ENCODE data around the gene SLC12A9.
"Not testable (repeated sequence)": the region's sequence is repeated elsewhere in the genome, so short reads cannot be mapped to it uniquely, and the experiment has no call there.

SLC12A9 gene

GRCh38 chr7:100825751-100826513 lies 26.6 kb upstream of the SLC12A9 start:
- DNase-seq, result no peak

- DNase-seq, result no peak
These were observed 25.8 kb upstream of the SLC12A9 start for GRCh38 chr7:100826514-100827329.

- DNase-seq, result no peak
These were observed 24.9 kb upstream of the SLC12A9 start, which contains the start of gene EPHB4 for GRCh38 chr7:100827330-100828226. Gene EPHB4 (minus strand): TSS chr7:100827523. CDS start chr7:100827030, 493 bp downstream.

GRCh38 chr7:100829150-100829716 lies 23.3 kb upstream of the SLC12A9 start:
- DNase-seq, result no peak

DNA sequence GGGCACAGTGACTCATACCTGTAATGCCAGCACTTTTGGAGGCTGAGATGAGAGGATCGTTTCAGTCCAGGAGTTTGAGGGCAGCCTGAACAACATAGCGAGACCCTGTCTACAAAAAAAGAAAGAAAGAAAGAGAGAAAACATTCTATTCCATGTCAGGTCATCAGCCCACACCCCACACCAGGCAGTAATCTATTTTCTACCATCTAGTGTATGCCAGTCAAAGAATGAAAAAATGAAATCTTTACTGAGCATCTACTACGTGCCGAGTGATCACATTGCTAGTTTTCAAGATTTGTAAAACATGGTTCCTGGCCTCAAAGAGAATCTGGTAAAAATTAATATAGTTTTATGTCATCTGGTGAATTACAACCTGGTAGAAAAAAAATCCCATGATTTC lies 22.1 kb upstream of the SLC12A9 start:
- no peak for DNase-seq

GRCh38 chr7:100832281-100832633 lies 20.3 kb upstream of the SLC12A9 start:
- DNase-seq, result no peak

- peak; percentile 35 for DNase-seq
These were observed 16.4 kb upstream of the SLC12A9 start for GRCh38 chr7:100835903-100836811.

- DNase-seq, result no peak
These were observed 15.8 kb upstream of the SLC12A9 start for GRCh38 chr7:100836812-100837098.

DNA sequence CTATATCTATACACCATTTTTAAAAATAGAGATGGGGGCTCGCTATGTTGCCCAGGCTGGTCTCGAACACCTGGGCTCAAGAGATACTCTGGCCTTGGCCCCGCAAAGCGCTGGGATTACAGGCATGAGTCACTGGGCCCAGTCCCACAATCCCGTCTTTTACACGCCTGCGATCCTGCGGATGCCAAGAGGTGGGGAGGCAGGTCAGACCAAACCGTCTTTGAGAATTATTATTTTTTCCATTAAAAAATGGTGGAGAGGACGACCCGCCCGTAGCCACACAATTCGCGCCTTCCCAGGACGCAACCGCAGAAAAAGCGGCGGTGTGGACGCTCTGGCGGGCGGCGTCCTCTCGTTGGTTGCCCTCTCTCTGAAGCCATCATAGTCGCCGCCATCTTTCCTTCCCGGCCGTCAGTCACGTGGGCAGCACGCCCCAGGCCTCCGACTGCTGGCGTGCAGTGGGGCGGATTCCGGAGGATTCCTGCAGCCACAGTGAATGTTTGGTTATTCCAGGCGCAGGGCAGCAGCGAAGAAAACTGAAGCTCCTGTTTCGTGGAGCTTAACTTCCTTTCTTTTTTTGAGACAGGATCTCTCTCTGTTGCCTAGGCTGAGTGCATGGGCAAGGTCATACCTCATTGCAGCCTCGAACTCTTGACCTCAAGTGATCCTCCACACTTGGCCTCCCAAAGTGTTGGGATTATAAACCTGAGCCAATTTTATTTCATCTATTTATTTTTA lies 15.2 kb upstream of the SLC12A9 start:
- peak; percentile 57 for DNase-seq

GRCh38 chr7:100839361-100839760 lies 13.2 kb upstream of the SLC12A9 start:
- DNase-seq, result no peak

DNA sequence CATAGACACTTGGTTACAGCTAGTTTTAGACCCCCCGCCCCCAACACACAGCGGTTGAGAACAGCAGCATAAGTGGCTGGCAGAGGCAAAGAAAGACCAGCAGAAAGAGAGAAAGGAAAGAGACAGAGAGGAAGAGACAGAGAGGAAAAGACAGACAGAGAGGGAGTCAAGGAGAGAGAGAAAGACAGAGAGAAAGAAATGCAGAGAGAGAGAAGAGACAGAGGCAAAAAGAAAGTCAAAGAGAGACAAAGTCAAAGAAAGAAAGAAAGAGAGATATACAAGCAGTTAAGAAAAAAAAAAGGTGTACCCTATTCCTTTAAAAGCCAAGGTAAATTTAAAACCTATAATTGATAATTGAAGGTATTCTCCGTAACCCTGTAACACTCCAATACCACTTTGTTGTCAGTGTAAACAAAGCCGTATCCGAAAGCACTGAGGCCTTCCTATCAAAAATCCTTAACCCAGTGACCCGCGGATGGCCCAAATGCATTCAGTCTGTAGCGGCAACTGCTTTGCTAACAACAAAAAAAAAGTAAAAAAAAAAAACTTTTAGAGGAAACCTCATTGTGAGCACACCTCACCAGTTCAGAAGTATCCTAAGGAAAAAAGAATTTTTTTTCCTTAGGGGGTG lies 11.9 kb upstream of the SLC12A9 start:
- DNase-seq, result no peak

DNA sequence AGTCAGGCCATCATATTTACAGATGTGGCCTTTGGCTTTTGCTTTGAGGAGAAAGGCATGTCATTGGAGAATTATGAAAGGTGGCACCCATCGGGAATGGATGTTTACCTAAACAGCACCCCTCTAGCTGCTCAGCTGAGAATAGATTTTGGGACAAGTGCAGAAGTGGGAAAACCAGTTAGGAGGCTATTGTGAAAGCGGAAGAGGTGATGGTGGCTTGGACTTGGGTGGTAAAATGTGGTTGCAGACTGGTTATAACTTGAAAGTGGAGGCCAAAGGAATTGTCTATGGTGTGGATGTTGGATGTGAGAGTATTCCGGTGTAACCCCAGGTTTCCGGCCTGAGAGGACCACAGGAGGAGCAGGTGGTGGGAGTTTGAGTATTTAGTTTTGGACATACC lies 5.2 kb upstream of the SLC12A9 start:
- DNase-seq, result no peak

GRCh38 chr7:100854146-100854895 lies 1.8 kb downstream of the SLC12A9 start:
- DNase-seq, result no peak

GRCh38 chr7:100854899-100855298 lies 2.4 kb downstream of the SLC12A9 start:
- DNase-seq, result not testable (repeated sequence)

DNA sequence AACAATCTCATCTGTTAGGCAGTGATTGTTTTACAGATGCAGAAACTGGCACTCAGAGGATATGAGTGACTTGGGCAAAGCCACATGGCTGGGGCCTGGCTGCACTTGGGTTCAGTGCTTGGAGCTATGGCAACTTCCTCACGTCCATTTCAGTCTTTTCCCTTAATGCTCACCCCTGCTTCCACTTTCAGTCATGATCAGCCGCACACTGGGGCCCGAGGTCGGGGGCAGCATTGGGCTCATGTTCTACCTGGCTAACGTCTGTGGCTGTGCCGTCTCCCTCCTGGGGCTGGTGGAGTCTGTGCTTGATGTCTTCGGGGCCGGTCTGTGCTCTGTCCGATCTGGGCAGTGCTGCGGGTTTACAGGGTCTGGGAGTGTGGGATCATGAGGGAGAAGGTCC lies 3.0 kb downstream of the SLC12A9 start:
- DNase-seq, result no peak

DNA sequence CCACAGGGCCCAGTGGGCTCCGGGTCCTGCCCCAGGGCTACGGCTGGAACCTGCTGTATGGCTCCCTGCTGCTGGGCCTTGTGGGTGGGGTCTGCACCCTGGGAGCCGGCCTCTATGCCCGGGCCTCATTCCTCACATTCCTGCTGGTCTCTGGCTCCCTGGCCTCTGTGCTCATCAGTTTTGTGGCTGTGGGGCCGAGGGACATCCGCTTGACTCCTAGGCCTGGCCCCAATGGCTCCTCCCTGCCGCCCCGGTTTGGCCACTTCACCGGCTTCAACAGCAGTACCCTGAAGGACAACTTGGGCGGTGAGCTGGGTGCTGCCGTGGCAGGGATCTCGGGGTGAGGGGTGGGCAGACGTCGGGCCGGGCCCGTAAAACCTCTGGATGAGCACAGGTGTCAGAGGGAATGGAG lies 4.4 kb downstream of the SLC12A9 start:
- no peak for DNase-seq

GRCh38 chr7:100859856-100860255 lies 7.3 kb downstream of the SLC12A9 start:
- no peak for DNase-seq

DNA sequence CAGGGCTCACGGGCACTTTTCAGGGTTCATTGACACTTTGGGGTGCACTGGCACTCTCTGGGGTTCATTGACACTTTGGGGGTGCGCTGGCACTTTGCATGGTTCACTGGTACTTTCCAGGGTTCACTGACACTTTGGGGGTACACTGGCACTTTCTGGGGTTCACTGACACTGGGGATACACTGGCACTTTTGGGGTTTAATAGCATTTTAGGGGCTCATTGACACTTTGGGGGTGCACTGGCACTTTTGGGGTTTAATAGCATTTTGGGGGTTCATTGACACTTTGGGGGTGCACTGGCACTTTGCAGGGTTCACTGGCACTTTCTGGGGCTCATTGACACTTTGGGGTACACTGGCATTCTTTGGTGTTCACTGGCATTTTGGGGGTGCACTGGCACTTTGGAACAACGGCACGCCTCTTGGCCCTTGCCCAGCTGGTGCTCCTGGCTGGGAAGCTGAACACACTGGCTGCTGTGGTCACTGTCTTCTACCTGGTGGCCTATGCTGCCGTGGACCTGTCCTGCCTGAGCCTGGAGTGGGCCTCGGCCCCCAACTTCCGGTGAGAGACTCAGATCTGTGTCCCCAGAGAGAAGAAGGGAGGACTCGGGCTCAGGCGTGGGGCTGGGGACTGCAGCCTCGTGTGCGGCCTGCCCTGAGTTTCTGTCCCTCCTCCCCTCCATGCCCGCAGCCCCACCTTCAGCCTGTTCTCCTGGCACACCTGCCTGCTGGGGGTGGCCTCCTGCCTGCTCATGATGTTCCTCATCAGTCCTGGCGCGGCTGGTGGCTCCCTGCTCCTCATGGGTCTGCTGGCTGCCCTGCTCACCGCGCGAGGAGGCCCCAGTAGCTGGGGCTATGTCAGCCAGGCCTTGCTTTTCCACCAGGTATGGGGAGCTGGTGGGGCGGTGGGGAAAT lies 8.4 kb downstream of the SLC12A9 start:
- DNase-seq, result no peak

DNA sequence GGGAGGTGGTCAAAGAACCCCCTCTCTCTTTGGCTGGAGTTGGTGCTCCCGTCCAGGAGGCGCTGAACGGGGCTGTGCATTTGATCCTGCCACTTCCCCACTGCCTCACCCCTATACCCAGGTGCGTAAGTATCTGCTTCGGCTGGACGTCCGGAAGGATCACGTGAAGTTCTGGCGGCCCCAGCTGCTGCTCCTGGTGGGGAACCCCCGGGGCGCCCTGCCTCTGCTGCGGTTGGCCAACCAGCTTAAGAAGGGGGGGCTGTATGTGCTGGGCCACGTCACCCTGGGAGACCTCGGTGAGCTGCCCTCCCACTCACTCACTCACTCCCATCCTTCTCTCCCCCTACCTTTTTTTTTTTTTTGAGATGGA lies 9.1 kb downstream of the SLC12A9 start:
- no peak for DNase-seq
